ENCODE data around the gene AMH.

- TF ChIP-seq CTCF (IDR thresholded peaks at IDR 0.05) (no peak), EZH2phosphoT487 (IDR thresholded peaks at IDR 0.05; ENCODE audit: borderline replicate concordance, low read depth) (no peak), POLR2AphosphoS5 (IDR thresholded peaks at IDR 0.05; ENCODE audit: low read depth, low read length) (no peak), NRF1 (IDR thresholded peaks at IDR 0.05; ENCODE audit: low read depth, low read length) (no peak)
Observed at GRCh38 chr19:2239173-2239572, 9.9 kb upstream of the AMH start.
